Fibroblast of mammary gland (primary cell): Measurements from ENCODE around the gene MSI2.

ENCODE experiments used
- DNase-seq: peaks from one replicate; pipeline ENCODE4 v3.0.0-alpha.2; 2010; ENCODE audit warnings: low read depth
- H3K4me3 ChIP-seq: 2 replicates; pipeline ENCODE4 v1.5.1; 2011; ENCODE audit warnings: low read depth, mild to moderate bottlenecking, low read length, moderate library complexity; ENCODE audit not compliant: control insufficient read depth
- TF ChIP-seq, protein P1 (sequence below): conservative IDR thresholded peaks from 2 replicates; pipeline ENCODE4 v1.5.1; 2011; ENCODE audit warnings: low read depth, low read length, inconsistent platforms; ENCODE audit not compliant: control insufficient read depth, insufficient read depth

Gene MSI2

DNA sequence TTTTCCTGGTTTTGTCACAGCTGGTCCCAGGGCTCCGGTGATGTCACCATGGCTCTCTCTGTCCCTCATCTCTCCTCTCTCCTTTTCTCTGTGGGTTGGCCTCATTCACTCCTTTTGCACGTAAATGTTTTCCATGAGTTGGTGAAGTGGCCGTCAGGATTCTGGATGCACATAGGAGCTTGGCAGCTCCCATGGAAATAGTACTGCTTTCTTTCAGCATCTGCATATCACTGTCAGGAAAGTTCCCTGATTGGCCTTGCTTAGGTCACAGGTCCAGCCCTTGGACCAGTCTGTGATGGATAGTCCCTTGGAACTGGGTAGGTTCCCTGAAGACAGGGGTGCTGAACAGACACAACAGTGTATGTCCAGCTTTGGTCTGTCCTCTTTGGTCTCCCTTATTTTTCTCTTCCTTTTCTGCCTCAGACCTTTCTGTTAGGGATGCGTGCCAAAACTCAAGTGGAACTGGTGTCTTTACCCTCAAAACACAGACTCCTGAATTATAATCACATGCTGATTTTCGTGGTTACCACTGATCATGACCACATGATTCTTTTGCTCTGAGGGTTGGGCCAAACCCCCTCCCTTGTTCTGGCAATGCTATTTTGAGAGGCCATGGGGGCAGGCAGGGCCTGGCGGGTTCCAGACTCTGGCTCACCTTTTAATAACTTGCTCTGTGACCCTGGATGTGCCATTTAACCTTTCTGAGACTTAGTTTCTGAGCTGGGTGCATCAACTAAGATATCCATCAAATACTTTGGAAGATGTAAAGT lies 99.0 kb downstream of the MSI2 start:
- DNase-seq: no peak
- no peak overlapping the region for H3K4me3 ChIP-seq
- TF ChIP-seq, protein P1, sequence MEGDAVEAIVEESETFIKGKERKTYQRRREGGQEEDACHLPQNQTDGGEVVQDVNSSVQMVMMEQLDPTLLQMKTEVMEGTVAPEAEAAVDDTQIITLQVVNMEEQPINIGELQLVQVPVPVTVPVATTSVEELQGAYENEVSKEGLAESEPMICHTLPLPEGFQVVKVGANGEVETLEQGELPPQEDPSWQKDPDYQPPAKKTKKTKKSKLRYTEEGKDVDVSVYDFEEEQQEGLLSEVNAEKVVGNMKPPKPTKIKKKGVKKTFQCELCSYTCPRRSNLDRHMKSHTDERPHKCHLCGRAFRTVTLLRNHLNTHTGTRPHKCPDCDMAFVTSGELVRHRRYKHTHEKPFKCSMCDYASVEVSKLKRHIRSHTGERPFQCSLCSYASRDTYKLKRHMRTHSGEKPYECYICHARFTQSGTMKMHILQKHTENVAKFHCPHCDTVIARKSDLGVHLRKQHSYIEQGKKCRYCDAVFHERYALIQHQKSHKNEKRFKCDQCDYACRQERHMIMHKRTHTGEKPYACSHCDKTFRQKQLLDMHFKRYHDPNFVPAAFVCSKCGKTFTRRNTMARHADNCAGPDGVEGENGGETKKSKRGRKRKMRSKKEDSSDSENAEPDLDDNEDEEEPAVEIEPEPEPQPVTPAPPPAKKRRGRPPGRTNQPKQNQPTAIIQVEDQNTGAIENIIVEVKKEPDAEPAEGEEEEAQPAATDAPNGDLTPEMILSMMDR: no peak

DNA sequence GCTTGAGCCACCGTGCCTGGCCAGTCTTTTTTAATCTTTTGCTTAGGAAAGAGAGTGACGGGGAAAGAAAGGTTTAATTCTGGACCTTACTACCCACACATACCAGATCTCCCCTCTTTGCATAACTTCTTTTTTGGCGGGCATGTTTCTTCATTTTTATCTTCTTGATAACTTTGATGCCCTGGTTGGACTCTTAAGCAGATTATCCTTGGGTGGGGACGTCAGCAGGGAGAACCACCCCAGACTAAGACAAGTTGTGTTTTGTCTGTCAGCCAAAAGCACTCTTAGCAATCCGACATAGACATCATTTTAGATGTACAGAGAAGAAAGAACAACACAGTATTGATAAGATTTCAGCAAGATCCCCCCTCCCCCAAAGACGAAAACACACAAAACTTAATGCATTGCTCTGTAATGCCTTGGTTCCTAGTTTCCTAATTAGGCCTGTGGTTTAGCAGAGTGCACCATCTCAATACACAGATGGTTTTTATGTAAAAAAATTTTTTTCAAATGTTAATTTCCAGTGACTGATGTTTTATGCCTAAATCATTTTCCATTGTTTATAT lies 99.9 kb downstream of the MSI2 start:
- DNase-seq: no peak
- TF ChIP-seq, protein P1: no peak
- H3K4me3 ChIP-seq: no peak overlapping the region

DNA sequence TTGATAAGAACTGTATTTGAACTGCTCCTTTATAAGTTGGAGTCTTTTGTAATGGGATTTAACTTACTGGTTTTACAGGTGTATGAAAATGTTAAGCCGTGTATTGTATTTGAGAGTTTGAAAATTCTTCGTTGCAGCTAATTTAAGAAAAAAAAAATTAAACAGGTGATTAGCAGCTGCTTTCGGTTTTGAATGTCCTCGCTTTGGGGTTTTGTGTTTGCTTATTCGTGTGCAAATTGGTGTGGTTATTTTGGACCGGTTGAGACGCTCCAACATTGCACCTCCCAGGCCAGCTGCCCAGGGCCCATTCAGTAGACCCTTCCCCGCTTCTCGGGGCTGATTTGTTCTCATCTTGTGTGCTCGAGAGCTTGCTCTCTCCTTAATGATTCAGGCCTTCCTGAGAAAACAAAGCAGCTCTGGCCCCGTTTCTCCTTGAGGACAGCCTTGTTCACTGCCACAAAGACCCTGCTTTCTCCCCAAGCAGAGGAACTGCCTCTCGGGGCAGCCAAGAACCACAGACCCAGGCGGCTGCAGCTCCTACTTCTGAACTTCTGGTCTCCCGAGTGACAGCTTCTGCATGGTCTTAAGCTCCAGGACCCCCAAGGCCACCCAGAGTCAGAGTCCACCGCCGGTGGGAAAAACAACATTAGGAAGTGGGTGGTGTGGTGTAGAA lies 100.5 kb downstream of the MSI2 start:
- H3K4me3 ChIP-seq: no peak overlapping the region
- no peak for DNase-seq

DNA sequence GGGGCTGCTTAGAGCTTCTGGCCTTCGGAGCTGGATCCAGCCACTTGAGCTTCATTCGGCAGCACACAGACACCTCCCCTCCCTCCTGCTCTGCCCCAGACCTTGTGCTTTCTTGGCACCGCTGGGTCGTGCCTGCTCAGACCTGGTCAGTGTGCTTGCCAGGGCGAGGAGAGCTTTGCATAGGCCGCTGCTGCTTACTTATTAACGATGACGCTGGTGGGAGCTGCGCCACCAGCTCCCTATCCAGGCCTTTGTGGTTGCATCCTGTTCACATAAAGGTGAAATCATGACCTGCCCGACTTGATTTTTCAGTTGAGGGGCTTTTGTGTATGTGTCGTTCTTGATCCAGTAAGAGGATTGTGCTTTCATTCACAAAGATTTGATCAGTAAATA lies 101.1 kb downstream of the MSI2 start:
- H3K4me3 ChIP-seq: no peak overlapping the region
- TF ChIP-seq, protein P1: no peak
- DNase-seq: no peak

More for the DNA sequence above, 100.5 kb downstream of the MSI2 start:
- TF ChIP-seq, protein P1: no peak

DNA sequence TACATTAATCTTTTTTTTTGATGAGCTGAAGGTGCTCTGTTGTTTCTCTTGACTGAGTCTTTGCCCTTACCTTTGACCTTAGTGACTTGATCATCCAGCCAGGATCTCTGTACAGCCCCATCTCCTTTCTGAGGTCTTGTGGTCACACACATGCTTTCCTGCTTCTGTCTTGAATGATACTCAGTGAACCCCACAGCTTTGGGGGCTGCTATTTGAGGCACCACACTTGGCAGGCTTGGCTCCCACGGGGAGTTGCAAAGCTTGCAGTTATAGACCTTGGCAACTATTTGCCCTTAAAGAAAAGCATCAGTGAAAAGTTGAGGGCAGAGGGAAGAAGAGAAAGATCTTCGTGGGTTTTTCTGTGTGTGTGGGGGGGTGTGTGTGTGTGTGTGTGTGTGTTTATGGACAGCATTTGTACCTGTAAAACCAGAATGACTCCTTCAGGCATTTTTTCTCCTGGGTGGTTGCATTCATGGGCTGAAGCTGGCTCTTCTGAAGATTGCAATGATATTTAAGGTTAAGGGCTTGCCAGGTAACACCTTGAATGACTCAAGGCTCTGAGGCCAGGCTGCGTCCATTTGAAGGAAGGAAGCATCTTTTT lies 101.6 kb downstream of the MSI2 start:
- DNase-seq: no peak
- TF ChIP-seq, protein P1: no peak
- no peak overlapping the region for H3K4me3 ChIP-seq

DNA sequence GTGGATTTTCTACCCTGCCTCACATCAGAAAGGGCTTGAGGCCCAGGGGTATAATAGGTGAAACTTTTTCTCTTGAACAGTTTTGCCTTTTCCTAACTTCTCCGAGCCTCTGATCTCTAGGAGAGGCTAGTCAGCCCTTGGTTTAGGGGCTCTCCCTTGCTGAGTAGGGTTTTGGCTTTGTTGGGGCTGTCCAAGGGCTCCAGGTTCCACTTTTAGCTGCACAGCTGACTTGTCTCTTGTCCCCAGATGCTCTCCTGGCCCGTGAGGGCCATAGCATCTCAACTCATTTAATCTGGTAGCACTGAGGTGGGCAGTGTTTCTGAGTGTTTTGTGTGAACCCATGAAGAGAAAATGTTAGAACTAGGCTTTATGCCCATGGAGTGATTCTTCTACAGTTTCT lies 103.9 kb downstream of the MSI2 start:
- DNase-seq: no peak
- TF ChIP-seq, protein P1: no peak
- no peak overlapping the region for H3K4me3 ChIP-seq
